NCI-H774 (cell line): ENCODE results near the gene CREB5.

Source experiments
- DNase-seq: peaks from one replicate; lab custom pipeline; 2025; lab: John Stamatoyannopoulos, UW

Gene CREB5

DNA sequence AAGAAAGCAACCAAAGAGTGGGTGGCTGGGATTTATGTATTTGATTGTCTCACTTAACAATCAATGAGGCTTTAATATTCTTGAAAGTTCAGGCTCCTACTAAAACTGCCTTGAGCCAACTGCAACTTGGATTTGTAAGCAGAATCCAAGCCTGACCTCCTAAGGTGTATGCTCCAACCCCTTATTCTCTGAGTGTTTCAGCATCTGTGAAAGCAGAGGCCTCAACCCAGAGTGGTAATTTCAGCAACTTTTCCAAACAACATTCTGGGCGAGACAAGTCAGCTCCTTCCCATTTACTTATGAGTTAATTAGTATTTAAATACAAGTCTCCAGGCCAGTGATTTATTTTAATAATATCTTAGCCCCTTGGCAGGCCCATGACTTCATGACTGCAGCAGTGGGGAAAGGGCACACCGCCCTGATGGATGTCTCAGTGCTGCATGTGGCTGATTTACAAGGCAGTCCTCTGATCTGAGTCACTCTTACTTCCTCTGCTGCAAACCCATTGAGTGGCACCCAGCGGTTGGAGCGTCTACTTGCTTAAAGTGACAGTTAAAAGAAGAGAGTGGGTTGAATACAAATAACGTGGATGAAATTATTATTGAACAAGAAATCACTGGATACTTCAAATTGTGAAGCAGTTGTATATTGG, 336.7 kb downstream of the CREB5 start:
- DNase-seq, result no peak

GRCh38 chr7:28749638-28750037, 337.3 kb downstream of the CREB5 start:
- DNase-seq, result no peak

DNA sequence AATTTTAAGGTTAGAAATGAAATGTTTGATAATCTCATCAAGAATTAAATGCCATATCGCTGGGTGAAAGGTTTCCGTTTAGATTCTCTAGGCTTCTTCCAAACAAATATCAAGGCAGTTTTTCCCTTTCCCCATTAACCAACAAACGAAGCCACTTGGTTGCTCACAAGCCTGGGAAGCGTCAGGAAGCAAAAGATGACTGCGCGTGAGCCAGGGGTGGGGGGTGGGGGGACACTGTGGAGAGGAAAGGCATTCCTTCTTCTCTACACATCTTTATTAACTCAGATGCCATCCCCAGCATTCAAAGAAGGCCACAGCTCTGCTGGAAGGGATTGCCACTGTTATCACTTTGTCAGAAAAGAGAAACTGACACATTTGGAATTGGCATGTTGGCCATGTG, 338.7 kb downstream of the CREB5 start:
- no peak for DNase-seq

DNA sequence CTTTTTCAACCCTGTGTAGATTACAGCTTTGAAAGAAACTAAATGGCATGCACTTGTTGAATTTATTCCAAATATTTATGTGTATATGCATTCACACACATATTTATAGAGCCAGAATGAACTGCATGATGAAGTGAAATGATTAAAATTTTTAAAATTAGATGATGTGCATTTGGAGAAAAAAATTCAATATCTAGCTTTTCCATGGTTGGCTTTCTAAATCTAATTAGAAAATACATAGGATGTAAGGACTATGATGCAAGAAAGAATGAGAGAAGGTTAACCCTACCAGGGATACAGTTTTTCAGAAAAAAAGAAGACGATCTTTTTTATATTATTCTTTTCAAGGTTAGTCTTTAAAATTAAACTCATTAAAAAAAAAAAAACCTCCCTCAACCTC, 341.3 kb downstream of the CREB5 start:
- no peak for DNase-seq

DNA sequence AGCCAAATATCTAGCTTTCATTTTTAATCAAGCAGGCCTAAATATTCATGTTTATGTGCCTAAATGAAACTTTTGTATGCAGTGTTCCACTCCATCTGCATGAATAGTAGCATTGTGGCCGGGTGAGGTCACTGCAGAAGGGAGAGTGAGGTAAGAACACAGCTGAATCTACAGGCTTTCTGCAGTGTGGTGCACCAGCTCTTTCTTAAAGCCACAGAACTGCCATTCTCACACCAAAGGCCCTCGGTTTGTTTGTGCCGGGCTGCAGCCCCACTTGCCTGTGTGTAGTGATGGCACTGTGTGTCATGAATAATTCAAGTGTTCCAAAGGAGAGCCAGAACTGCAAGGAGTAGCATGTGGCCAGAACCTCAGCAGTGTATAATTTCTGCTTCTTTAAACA, 341.7 kb downstream of the CREB5 start:
- DNase-seq, result peak; percentile 52

DNA sequence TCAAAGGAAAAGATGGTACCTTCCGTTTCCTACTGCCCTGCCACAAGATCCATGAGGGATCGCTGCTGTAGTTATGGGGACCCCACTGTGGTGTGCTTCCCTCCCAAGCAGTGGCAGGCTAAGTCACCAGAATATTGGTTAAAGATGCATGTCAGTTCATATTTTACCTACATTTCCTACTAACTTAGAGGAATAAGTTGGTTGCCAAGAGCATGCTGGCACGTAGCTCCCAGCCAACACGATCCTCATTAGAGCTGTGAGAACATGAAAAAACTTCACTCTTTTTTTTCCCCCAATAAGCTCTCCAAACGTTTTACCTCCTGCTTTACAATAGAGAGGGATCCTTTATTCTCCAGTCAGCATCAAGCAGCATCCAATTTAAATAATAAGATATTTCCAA, 342.1 kb downstream of the CREB5 start:
- no peak for DNase-seq

DNA sequence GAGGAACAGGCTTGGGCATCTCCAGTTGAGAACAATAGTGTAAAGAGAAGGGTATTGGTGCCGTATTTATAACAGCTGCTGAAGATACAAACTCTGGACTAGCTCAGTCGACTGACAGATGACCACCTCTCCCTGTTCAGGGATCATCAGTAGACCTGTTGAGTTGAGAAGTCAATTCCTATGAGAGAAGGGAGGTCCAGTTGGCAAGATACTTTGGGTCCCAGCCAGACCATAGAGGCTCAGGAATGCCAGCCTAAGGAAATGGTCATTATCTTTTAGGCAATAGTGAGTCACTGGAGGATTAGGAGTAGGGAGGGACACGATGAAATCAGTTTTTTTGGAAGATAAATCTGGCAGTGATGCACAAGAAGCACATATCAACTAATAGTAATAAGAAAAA, 342.9 kb downstream of the CREB5 start:
- DNase-seq, result no peak

- DNase-seq, result no peak
Measured at GRCh38 chr7:28758186-28758585, 345.9 kb downstream of the CREB5 start.

GRCh38 chr7:28759475-28759971, 347.2 kb downstream of the CREB5 start:
- DNase-seq, result no peak

DNA sequence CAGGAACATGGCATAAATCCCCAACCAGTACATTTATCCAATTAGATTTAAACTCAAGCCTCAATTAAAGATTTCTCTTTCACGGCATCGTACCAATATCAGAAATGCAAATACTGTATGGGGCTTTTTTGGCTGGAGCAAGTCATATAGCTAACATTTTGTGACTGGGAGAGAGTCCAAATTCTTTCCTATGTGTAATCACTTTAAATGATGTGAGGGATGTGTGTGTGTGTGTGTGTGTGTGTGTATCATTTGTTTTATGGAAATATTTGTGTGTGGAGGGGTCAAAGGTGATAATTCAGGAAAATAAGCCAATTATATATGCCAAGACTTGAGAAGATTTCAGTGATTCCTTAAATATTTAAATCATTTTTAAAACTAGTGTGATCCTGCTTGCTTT, 349.2 kb downstream of the CREB5 start:
- DNase-seq, result no peak

- DNase-seq, result no peak
Measured at GRCh38 chr7:28762651-28763050, 350.3 kb downstream of the CREB5 start.

- no peak for DNase-seq
Measured at GRCh38 chr7:28766359-28766758, 354.0 kb downstream of the CREB5 start.

- DNase-seq, result no peak
Measured at GRCh38 chr7:28767356-28767755, 355.0 kb downstream of the CREB5 start.

- DNase-seq, result no peak
Measured at GRCh38 chr7:28768577-28769147, 356.3 kb downstream of the CREB5 start.

GRCh38 chr7:28771906-28772622, 359.7 kb downstream of the CREB5 start:
- no peak for DNase-seq

DNA sequence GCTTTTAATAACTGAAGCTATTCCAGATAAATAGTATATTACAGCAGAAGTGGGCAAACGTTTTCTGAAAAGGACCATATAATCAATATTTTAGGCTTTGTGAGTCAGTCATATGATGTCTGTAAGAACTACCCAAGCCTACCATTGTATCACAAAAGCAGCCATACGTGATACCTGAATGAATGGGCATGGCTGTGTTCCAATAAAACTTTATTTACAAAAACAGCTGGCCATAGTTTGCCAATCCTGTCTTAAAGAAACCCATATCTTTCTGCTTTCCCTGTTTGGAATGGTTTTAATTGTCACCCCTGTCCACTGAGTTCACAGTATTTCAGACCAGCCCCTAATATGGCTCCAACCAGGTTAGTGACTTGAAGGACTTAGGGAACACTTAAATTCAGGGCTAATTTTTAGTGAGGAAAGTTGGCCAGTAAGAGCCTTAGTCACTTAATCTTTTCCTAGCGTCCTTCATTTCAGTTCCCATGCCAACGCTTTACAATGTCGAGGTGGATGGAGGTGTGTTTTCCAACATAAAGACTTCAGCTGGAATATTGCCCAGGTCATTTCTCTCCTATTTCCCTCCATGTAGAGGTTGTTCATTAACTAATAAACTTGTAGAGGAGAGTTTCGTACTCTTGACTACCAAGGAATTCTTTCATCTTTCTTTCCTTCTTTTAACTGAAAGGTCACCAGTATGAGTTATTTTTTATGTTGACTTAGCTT, 361.3 kb downstream of the CREB5 start:
- DNase-seq, result peak; percentile 40

DNA sequence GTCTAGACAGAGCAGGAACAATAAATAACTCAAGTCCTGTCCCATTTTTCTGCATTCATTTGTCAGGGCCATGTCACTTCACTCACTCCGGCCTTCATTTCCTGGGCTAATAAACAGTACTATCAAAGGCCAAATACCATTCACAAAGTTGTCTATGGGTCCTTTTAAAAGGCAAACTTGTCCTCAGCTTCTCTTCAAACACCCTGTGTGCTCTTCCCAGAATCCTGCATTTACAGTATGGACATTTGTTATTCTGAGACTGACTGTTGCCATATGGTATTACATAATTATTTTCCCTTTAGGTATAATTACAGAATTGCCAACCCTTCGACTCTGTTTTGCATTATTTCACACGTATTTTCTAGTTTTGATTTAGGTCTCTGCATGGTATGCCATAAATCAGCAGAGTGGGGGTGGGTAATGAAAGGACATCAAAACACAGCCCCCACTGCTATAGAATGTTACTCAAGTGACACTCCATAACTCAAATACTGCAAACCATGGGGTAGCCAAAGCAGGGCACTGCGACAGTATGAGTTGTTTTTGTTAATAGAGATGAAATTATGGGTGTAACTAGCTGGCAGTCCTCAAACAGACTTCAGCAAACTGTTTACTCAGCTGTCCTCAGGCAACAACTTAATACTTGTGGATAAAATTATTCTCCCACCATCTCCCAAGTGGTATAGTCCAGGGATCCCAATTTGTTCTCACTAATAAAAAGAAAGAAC, 362.1 kb downstream of the CREB5 start:
- peak; percentile 89 for DNase-seq

GRCh38 chr7:28776463-28777157, 364.3 kb downstream of the CREB5 start:
- DNase-seq, result no peak

DNA sequence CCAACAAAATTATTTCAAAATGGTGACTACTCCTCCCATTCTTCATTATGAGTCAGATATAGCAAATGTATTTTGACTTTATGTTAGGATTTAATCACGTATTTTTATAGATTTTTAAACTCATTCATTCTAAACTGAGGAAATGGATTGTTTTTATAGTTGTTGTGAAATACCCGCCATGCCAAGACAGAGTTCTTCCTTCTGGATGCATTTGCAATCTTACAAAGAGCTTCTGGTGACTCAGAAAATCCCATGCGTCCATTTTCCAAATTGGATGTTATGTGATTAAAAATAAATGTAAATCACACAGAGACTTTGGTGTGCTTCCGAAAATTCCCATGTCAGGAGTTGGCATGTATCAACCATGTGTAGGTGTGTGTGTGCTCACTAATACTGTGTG, 366.5 kb downstream of the CREB5 start:
- no peak for DNase-seq

DNA sequence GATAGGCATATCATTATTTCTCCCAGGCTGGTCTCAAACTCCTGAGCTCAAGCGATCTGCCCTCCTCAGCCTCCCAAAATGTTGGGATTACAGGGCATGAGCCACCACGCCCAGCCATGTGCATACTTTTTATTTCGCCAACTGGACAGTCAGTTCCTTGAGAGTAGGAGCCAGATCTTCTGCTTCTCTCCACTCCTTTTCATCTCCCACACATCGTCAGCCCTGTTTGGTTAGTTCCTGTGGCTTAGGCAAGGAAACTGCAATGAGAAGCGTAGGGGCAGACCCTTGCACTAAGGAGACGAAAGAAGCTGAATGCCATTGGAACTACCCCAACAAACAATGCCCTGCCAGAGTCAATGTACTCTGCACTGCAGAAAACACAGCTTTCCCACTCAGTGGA, 367.6 kb downstream of the CREB5 start:
- DNase-seq, result no peak

DNA sequence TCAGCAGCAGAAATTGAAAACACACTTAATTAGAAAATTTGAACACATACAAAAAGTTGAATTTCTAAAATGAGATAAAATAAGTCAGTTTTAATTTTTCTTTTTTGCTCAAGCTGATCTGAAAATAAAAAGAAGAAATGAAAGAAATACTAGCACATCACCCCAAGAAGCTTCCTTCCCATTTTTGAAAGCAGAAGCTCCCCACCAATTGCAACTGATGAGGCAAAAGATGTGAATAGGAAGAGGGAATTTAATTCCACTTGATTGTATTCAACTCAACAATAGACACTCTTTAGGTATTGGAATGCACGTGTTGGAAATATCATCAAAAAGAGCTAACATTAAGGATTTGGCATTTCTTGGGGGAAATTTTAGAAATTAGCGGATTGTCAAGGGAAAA, 370.0 kb downstream of the CREB5 start:
- DNase-seq, result no peak
